ENCODE measurements around the gene COG5.

DNA sequence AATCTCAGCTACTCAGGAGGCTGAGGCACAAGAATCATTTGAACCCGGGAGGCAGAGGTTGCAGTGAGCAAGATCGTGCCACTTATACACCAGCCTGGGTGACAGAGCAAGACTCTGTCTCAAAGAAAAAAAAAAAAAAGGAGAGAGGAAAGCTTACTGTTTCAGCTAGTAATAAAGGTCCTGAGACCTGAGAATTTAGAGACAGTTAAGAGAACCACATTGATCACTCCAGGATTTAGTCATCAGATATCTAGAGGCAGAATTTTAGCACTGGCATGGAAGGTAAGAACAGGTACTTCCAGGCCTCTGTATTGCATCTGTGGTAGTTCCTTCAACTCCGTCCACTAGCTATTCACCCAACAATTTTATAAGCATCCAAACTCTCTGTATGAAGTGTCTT is 7.8 kb downstream of the COG5 start:
- TF ChIP-seq, protein P1, sequence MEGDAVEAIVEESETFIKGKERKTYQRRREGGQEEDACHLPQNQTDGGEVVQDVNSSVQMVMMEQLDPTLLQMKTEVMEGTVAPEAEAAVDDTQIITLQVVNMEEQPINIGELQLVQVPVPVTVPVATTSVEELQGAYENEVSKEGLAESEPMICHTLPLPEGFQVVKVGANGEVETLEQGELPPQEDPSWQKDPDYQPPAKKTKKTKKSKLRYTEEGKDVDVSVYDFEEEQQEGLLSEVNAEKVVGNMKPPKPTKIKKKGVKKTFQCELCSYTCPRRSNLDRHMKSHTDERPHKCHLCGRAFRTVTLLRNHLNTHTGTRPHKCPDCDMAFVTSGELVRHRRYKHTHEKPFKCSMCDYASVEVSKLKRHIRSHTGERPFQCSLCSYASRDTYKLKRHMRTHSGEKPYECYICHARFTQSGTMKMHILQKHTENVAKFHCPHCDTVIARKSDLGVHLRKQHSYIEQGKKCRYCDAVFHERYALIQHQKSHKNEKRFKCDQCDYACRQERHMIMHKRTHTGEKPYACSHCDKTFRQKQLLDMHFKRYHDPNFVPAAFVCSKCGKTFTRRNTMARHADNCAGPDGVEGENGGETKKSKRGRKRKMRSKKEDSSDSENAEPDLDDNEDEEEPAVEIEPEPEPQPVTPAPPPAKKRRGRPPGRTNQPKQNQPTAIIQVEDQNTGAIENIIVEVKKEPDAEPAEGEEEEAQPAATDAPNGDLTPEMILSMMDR (IDR thresholded peaks at IDR 0.05 in 2 of 3, conservative IDR thresholded peaks at IDR 0.05 in 1 of 3; ENCODE audit: control insufficient read depth in 2 of 3, extremely low read depth in 1 of 3, insufficient read depth in 1 of 3, low read depth in 3 of 3, low read length in 3 of 3), result no peak
- TF ChIP-seq MEF2A (IDR thresholded peaks at IDR 0.05; ENCODE audit: insufficient read depth, low read depth, low read length), result no peak
- TF ChIP-seq JUND (IDR thresholded peaks at IDR 0.05; ENCODE audit: low read depth, low read length), result no peak
- no peak for TF ChIP-seq POLR2A (IDR thresholded peaks at IDR 0.05; ENCODE audit: low read depth, low read length)
- TF ChIP-seq EZH2 (IDR thresholded peaks at IDR 0.05; ENCODE audit: borderline replicate concordance, control insufficient read depth, low read depth, low read length), result no peak
- TF ChIP-seq, protein P2, sequence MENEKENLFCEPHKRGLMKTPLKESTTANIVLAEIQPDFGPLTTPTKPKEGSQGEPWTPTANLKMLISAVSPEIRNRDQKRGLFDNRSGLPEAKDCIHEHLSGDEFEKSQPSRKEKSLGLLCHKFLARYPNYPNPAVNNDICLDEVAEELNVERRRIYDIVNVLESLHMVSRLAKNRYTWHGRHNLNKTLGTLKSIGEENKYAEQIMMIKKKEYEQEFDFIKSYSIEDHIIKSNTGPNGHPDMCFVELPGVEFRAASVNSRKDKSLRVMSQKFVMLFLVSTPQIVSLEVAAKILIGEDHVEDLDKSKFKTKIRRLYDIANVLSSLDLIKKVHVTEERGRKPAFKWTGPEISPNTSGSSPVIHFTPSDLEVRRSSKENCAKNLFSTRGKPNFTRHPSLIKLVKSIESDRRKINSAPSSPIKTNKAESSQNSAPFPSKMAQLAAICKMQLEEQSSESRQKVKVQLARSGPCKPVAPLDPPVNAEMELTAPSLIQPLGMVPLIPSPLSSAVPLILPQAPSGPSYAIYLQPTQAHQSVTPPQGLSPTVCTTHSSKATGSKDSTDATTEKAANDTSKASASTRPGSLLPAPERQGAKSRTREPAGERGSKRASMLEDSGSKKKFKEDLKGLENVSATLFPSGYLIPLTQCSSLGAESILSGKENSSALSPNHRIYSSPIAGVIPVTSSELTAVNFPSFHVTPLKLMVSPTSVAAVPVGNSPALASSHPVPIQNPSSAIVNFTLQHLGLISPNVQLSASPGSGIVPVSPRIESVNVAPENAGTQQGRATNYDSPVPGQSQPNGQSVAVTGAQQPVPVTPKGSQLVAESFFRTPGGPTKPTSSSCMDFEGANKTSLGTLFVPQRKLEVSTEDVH (IDR thresholded peaks at IDR 0.05; ENCODE audit: low read depth, partially characterized antibody), result no peak
- TF ChIP-seq POLR2AphosphoS5 (IDR thresholded peaks at IDR 0.05; ENCODE audit: low read length), result no peak
- no peak for TF ChIP-seq GABPA (IDR thresholded peaks at IDR 0.05; ENCODE audit: low read depth)
- no peak for TF ChIP-seq BRCA1 (IDR thresholded peaks at IDR 0.05; ENCODE audit: low read depth, low read length)
- TF ChIP-seq USF2 (IDR thresholded peaks at IDR 0.05; ENCODE audit: borderline replicate concordance, low read depth, low read length), result no peak
- no peak for TF ChIP-seq FOXM1 (IDR thresholded peaks at IDR 0.05; ENCODE audit: low read depth, low read length)
